H1 (cell line): ENCODE results near the gene TSC22D1.

Experiments used
- BCL11A ChIP-seq, 2 experiments: IDR thresholded peaks; one replicate each; pipeline ENCODE4 v1.6.1; 2011; ENCODE audit warnings: low read depth in 2 of 2, low read length in 2 of 2, mild to moderate bottlenecking in 2 of 2
- BRCA1 ChIP-seq: IDR thresholded peaks from 2 replicates; pipeline ENCODE4 v1.6.1; 2012; ENCODE audit warnings: low read depth, low read length, improper control_type of control experiment
- CHD2 ChIP-seq: IDR thresholded peaks from 2 replicates; pipeline ENCODE4 v1.6.1; 2012; ENCODE audit warnings: low read length, improper control_type of control experiment
- CTCF ChIP-seq, 3 experiments: IDR thresholded peaks; 1 replicate in 2 of 3; 2 replicates in 1 of 3; pipeline versions ENCODE4 v1.5.1 to v1.6.1; 2011; ENCODE audit warnings: low read length in 3 of 3, mild to moderate bottlenecking in 3 of 3, inconsistent platforms in 2 of 3, low read depth in 1 of 3, moderate library complexity in 1 of 3; ENCODE audit not compliant: insufficient read depth in 1 of 3; ENCODE audit errors: control extremely low read depth in 1 of 3
- EZH2 ChIP-seq: fragments of 200-600 bp; sonication (generic); IDR thresholded peaks from 2 replicates; pipeline ENCODE4 v1.7.1; 2012; ENCODE audit warnings: low read depth, mild to moderate bottlenecking, moderate library complexity, low read length, inconsistent platforms; ENCODE audit not compliant: severe bottlenecking
- MAX ChIP-seq: IDR thresholded peaks from 2 replicates; pipeline ENCODE4 v1.6.1; 2012; ENCODE audit warnings: inconsistent platforms
- POLR2A ChIP-seq, 2 experiments: IDR thresholded peaks; 1 replicate in 1 of 2; 2 replicates in 1 of 2; pipeline ENCODE4 v1.6.1; 2011; ENCODE audit warnings: low read depth in 2 of 2, low read length in 2 of 2, mild to moderate bottlenecking in 2 of 2; ENCODE audit errors: control extremely low read depth in 1 of 2
- POLR2AphosphoS5 ChIP-seq: IDR thresholded peaks from 2 replicates; pipeline ENCODE4 v1.6.1; 2011; ENCODE audit warnings: low read depth, low read length
- RFX5 ChIP-seq: IDR thresholded peaks from 2 replicates; pipeline ENCODE4 v1.6.1; 2011; ENCODE audit warnings: low read depth, low read length, improper control_type of control experiment, borderline replicate concordance
- SP1 ChIP-seq: IDR thresholded peaks from 2 replicates; pipeline ENCODE4 v1.6.1; 2011; ENCODE audit warnings: low read depth, low read length
- SP2 ChIP-seq: IDR thresholded peaks from 2 replicates; pipeline ENCODE4 v1.6.1; 2012; ENCODE audit warnings: mild to moderate bottlenecking, low read length, inconsistent platforms
- YY1 ChIP-seq: IDR thresholded peaks from 2 replicates; pipeline ENCODE4 v1.6.1; 2011; ENCODE audit warnings: low read depth, mild to moderate bottlenecking, low read length
- ZNF274 ChIP-seq: IDR thresholded peaks from 2 replicates; pipeline ENCODE4 v1.7.0; 2012; ENCODE audit warnings: low read length, borderline replicate concordance; ENCODE audit errors: extremely low read depth
- TF ChIP-seq, protein P1 (sequence below): IDR thresholded peaks from 2 replicates; pipeline ENCODE4 v1.6.1; 2011; ENCODE audit warnings: low read depth, mild to moderate bottlenecking, low read length; ENCODE audit not compliant: insufficient read depth

GRCh38 chr13:44440046-44440608 lies 136.0 kb downstream of the TSC22D1 start:
- TF ChIP-seq BCL11A (IDR thresholded peaks at IDR 0.05; ENCODE audit: low read depth in 2 of 2, low read length in 2 of 2) (no peak), CTCF (IDR thresholded peaks at IDR 0.05; ENCODE audit: control extremely low read depth in 1 of 3, insufficient read depth in 1 of 3, low read depth in 1 of 3, low read length in 3 of 3) (no peak), POLR2A (IDR thresholded peaks at IDR 0.05; ENCODE audit: control extremely low read depth in 1 of 2, low read depth in 2 of 2, low read length in 2 of 2) (no peak), SP1 (no peak), YY1 (no peak), CHD2 (no peak), BRCA1 (no peak), MAX (no peak), EZH2 (no peak), RFX5 (no peak), POLR2AphosphoS5 (no peak), SP2 (no peak), ZNF274 (no peak)
- TF ChIP-seq, protein P1, sequence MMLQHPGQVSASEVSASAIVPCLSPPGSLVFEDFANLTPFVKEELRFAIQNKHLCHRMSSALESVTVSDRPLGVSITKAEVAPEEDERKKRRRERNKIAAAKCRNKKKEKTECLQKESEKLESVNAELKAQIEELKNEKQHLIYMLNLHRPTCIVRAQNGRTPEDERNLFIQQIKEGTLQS = no peak
